SU-DHL-6 (cell line): Measurements from ENCODE around the gene OPN3.

Experiments used
- H2AFZ ChIP-seq: fragments of 200-600 bp; sonication (generic); 2 replicates; pipeline ENCODE4 v1.6.1; 2014; ENCODE audit warnings: low read depth, mild to moderate bottlenecking, moderate library complexity, mixed read lengths, antibody characterized with exemption, low read length; ENCODE audit not compliant: severe bottlenecking
- H3F3A ChIP-seq: fragments of 200-600 bp; shearing (Covaris generic); 2 replicates; pipeline ENCODE4 v1.6.0; 2016; ENCODE audit warnings: antibody characterized with exemption, mild to moderate bottlenecking; ENCODE audit not compliant: insufficient read depth
- H3K27ac ChIP-seq: fragments of 200-600 bp; sonication (generic); 2 replicates; pipeline ENCODE4 v1.5.1; 2016; ENCODE audit warnings: low read depth, mild to moderate bottlenecking, low read length, moderate library complexity, mixed read lengths
- H3K27me3 ChIP-seq: fragments of 200-600 bp; sonication (generic), shearing (Covaris generic); 2 replicates; pipeline ENCODE4 v1.6.0; 2014; ENCODE audit warnings: mild to moderate bottlenecking, low read length
- H3K36me3 ChIP-seq: fragments of 200-600 bp; sonication (generic); 2 replicates; pipeline ENCODE4 v1.6.1; 2014; ENCODE audit warnings: mild to moderate bottlenecking, low read length, mixed read lengths
- H3K4me2 ChIP-seq: fragments of 300-600, 200-600 bp; shearing (Covaris generic), sonication (generic); 2 replicates; pipeline ENCODE4 v1.6.0; 2014; ENCODE audit warnings: low read length, low read depth, mild to moderate bottlenecking; ENCODE audit not compliant: poor library complexity, severe bottlenecking
- H3K4me3 ChIP-seq: fragments of 200-600 bp; sonication (generic); 2 replicates; pipeline ENCODE4 v1.5.1; 2014; ENCODE audit warnings: antibody characterized with exemption, low read length, mild to moderate bottlenecking, mixed read lengths; ENCODE audit not compliant: insufficient read depth, poor library complexity, severe bottlenecking
- H3K79me2 ChIP-seq: fragments of 200-600 bp; sonication (generic); 2 replicates; pipeline ENCODE4 v1.6.1; 2014; ENCODE audit warnings: mild to moderate bottlenecking, low read length, moderate library complexity; ENCODE audit not compliant: insufficient read depth
- H3K9ac ChIP-seq: fragments of 200-600 bp; sonication (generic); 2 replicates; pipeline ENCODE4 v1.7.0; 2014; ENCODE audit warnings: mild to moderate bottlenecking, low read length
- H3K9me2 ChIP-seq: fragments of 200-600 bp; sonication (generic); replicated peaks from 2 replicates; pipeline ENCODE4 v1.6.1; 2014; ENCODE audit warnings: low read length; ENCODE audit not compliant: insufficient read depth
- H3K9me3 ChIP-seq: fragments of 200-600 bp; sonication (generic); 2 replicates; pipeline ENCODE4 v1.6.1; 2014; ENCODE audit warnings: low read length, mixed read lengths; ENCODE audit not compliant: insufficient read depth
- H4K20me1 ChIP-seq: fragments of 200-600 bp; sonication (generic); 2 replicates; pipeline ENCODE4 v1.6.1; 2014; ENCODE audit warnings: low read depth, mild to moderate bottlenecking, antibody characterized with exemption, low read length, moderate library complexity, mixed read lengths
- CTCF ChIP-seq: fragments of 200-600 bp; sonication (generic); IDR thresholded peaks from one replicate; pipeline ENCODE4 v1.5.1; 2017; ENCODE audit warnings: antibody characterized with exemption, mild to moderate bottlenecking, low read length, moderate library complexity; ENCODE audit not compliant: insufficient read depth, poor library complexity, severe bottlenecking
- EZH2phosphoT487 ChIP-seq: fragments of 200-600 bp; sonication (generic), shearing (Covaris generic); conservative IDR thresholded peaks from 2 replicates; pipeline ENCODE4 v1.6.1; 2018; ENCODE audit warnings: mild to moderate bottlenecking, antibody characterized with exemption, low read length, moderate library complexity, mixed read lengths

OPN3 gene

GRCh38 chr1:241630476-241630875 lies 9.7 kb downstream of the OPN3 start:
- H3K9me3 ChIP-seq = no peaks in the 10 kb centered on the region
- peaks cover 6% of the 10 kb centered on the region; the same call in 1 of the 2 replicates for H3F3A ChIP-seq
- no peaks in the 10 kb centered on the region for H4K20me1 ChIP-seq
- no peak for TF ChIP-seq EZH2phosphoT487
- TF ChIP-seq CTCF = no peak
- no peaks in the 10 kb centered on the region for H3K9me2 ChIP-seq
- H3K9ac ChIP-seq = no peak overlapping the region
- H3K36me3 ChIP-seq = no peaks in the 10 kb centered on the region
- H2AFZ ChIP-seq = no peak overlapping the region
- no peaks in the 10 kb centered on the region for H3K79me2 ChIP-seq
- H3K27ac ChIP-seq = no peak overlapping the region
- no peak overlapping the region for H3K4me3 ChIP-seq
- no peaks in the 10 kb centered on the region for H3K27me3 ChIP-seq
- no peak overlapping the region for H3K4me2 ChIP-seq

GRCh38 chr1:241630005-241630404 lies 10.2 kb downstream of the OPN3 start:
- no peaks in the 10 kb centered on the region for H3K9me2 ChIP-seq
- no peaks in the 10 kb centered on the region for H3K36me3 ChIP-seq
- no peaks in the 10 kb centered on the region for H3K79me2 ChIP-seq

GRCh38 chr1:241627453-241628259 lies 12.5 kb downstream of the OPN3 start:
- Histone ChIP-seq H3K36me3 (no peaks in the 10 kb centered on the region), H2AFZ (peak overlapping the region; percentile 65), H3K4me3 (no peak overlapping the region), H3K27me3 (no peaks in the 10 kb centered on the region), H3K9me3 (no peaks in the 10 kb centered on the region), H4K20me1 (no peaks in the 10 kb centered on the region), H3K9me2 (no peaks in the 10 kb centered on the region), H3F3A (peaks cover 6% of the 10 kb centered on the region; the same call in 1 of the 2 replicates), H3K9ac (peak overlapping the region; percentile 15), H3K27ac (peak overlapping the region; percentile 23; the same call in 1 of the 2 replicates), H3K79me2 (no peaks in the 10 kb centered on the region), H3K4me2 (peak overlapping the region; percentile 45)
- TF ChIP-seq CTCF = peak; percentile 70
- no peak for TF ChIP-seq EZH2phosphoT487

More at GRCh38 chr1:241630005-241630404, 10.2 kb downstream of the OPN3 start:
- Histone ChIP-seq H2AFZ (no peak overlapping the region), H3K27me3 (no peaks in the 10 kb centered on the region), H3K9me3 (no peaks in the 10 kb centered on the region), H3F3A (peaks cover 6% of the 10 kb centered on the region; the same call in 1 of the 2 replicates), H3K9ac (no peak overlapping the region), H3K4me3 (no peak overlapping the region), H4K20me1 (no peaks in the 10 kb centered on the region), H3K4me2 (no peak overlapping the region), H3K27ac (no peak overlapping the region)
- TF ChIP-seq CTCF = no peak
- TF ChIP-seq EZH2phosphoT487 = no peak
